ENCODE data around the gene TDRD15. TPM values are rescaled to one million over a fixed set of nuclear protein-coding genes. Genes with fewer than 3 reads are reported as not detected.
"Not testable (repeated sequence)": the region's sequence is repeated elsewhere in the genome, so short reads cannot be mapped to it uniquely, and the experiment has no call there.

The TDRD15 gene
- polyA plus RNA-seq, 1 donor from 2014 or later = 0.34 TPM

DNA sequence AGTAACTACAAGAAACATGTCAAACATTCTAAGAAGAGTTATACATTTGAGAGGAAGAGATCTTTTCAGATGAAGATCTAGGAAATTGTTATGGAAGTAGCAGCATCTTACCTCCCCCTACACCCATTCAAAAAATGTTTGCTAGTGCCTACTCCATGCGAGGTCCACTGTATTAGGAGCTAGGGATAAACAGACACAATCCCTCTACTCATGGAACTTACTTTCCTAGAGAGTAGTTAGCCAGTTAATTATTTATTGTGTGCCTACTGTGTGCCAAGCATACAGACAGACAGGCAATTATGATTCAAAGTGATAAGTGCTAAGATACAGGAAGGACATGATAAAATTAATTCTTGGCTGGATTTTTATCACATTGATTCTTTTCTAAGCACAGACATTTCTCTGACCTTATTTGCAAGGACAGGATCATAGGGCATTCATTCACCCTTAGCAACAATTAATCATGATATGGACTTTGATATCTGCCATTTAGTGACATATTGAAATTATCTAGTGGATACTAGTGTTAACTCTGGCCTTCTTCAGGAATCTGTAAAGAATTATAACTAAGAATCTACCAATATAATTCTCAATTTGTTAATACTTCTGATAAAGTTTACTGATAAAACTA is 19.6 kb upstream of the TDRD15 start:
- Mint-ChIP-seq H3K4me3 (no peak overlapping the region), H3K9me3 (no peaks in the 10 kb centered on the region), H3K4me1 (peaks cover 0 to 5% (median 3%) of the 10 kb centered on the region in 3 donors), H3K27me3 (peaks cover 3% of the 10 kb centered on the region), H3K36me3 (no peaks in the 10 kb centered on the region), H3K27ac (no peak overlapping the region)

DNA sequence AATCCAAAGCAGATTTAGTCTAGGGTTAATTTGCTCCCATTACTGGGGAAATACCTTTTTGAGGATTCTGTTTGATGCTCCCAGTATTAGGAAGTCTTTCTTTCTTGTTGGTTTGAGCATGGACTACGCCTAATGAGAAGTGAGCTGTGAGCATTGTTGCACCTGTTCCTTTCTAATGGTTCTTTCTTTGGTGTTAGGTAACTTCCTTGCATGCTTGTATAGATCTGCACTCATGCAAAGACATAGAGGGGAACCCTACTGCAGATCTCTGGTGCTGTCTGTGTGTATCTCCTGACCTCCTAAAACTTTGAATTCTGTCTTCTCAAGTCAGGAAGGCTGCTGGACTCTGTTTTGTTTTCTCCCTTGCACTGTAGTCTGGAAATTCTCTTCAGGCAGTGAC is 12.8 kb upstream of the TDRD15 start:
- H3K4me3 Mint-ChIP-seq = no peak overlapping the region
- no peak overlapping the region for H3K27ac Mint-ChIP-seq
- H3K4me1 Mint-ChIP-seq = peaks cover 0 to 5% (median 0%) of the 10 kb centered on the region in 3 donors
- no peaks in the 10 kb centered on the region for H3K36me3 Mint-ChIP-seq
- peaks cover 0 to 1% (median 0%) of the 10 kb centered on the region in 3 donors for H3K9me3 Mint-ChIP-seq
- H3K27me3 Mint-ChIP-seq = no peaks in the 10 kb centered on the region

DNA sequence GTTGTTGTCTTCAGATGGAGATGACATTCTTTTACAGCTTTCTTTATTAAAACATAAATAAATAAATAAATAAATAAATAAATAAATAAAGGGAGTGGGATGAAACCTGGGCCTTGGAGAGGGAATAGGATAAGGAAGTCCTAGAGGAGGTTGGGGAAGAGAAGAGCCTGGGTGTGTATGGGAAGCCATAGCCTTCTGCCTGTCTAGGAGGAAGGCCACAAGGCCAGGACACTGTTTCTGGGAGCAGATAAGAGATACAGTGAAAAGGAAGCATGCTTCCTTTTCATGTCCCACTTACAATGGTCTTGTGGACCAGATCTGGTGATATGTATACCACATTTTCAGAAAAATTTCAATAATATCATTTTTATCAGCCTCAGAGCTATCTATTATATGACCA is 6.1 kb upstream of the TDRD15 start:
- H3K27me3 Mint-ChIP-seq = peaks cover 6% of the 10 kb centered on the region
- no peak overlapping the region for H3K4me3 Mint-ChIP-seq
- no peaks in the 10 kb centered on the region for H3K4me1 Mint-ChIP-seq
- H3K36me3 Mint-ChIP-seq = no peaks in the 10 kb centered on the region
- H3K27ac Mint-ChIP-seq = no peak overlapping the region
- no peaks in the 10 kb centered on the region for H3K9me3 Mint-ChIP-seq

DNA sequence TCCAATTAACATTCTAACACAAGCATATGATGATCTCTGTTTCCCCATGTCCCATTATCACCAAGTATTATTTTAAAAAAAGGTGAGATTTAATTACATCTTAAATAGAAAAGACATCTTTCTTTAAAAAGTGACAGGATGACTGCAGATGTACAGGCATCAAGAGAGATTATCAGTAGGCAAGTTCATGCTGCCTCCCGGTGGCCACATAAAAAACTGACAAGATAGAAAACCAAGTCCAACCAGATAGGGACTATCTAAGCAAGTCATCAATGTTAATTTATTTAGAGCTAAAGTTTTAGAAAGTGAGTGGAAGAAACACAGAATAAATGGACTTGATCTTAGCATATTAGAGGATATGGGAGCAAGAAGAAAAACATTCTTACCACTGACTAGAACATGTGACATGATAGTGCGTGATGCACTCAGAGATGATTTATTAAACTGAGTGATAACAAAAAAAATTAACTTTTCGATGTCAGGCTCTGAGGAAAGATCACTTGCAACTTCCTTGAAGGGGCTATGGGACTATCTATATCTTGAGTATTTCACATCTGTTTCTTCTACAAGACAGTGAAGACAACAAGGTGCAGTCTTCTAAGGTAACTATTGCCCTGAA is 5.4 kb upstream of the TDRD15 start:
- Mint-ChIP-seq H3K4me1 (no peaks in the 10 kb centered on the region), H3K9me3 (no peaks in the 10 kb centered on the region), H3K27me3 (peaks cover 6% of the 10 kb centered on the region), H3K27ac (no peak overlapping the region), H3K4me3 (no peak overlapping the region), H3K36me3 (no peaks in the 10 kb centered on the region)

DNA sequence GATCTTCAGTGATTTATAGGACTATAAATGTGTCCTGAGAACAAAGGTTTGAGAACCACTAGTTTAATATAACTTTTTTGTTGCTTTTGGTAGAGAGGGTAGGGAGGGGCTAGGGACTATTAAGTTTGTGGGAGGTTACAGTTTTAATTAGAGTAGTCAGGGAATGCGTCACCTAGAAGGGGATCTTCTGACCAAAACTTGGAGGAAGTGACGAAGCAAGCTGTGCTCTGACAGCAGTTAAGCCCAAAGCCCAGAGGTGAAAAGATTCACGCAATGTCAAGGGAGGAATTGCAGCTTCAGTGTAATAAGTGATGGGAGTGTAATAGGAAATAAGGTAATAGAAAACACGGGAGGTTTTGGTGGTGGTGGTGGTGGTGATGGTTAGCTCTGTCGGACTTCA is 8.1 kb downstream of the TDRD15 start:
- H3K27ac Mint-ChIP-seq = no peak overlapping the region
- peaks cover 3% of the 10 kb centered on the region for H3K36me3 Mint-ChIP-seq
- H3K4me3 Mint-ChIP-seq = no peak overlapping the region
- H3K9me3 Mint-ChIP-seq = no peaks in the 10 kb centered on the region
- no peaks in the 10 kb centered on the region for H3K27me3 Mint-ChIP-seq
- H3K4me1 Mint-ChIP-seq = no peaks in the 10 kb centered on the region

DNA sequence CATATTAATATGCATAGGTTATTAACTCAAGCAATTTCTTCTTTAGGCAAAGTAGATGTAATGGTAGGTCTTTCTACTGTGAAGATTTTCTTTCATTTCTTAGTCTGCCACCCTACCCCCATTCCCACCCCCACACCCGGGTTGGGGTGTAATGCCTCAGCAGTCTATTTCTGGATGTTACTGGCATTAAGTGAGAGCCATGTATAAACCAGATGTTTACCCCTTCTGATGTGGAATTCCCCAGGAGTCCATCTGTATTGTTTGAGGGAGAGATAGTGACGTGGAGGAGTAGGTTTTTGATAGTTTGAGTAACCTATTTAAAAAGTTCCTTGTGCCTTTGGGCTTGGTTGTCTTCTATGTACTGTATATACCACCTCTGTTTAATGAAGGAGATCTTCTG is 11.8 kb downstream of the TDRD15 start:
- peaks cover 0 to 1% (median 0%) of the 10 kb centered on the region in 3 donors for H3K9me3 Mint-ChIP-seq
- H3K4me1 Mint-ChIP-seq = no peaks in the 10 kb centered on the region
- peaks cover 3% of the 10 kb centered on the region for H3K36me3 Mint-ChIP-seq
- H3K27me3 Mint-ChIP-seq = no peaks in the 10 kb centered on the region
- no peak overlapping the region for H3K4me3 Mint-ChIP-seq
- no peak overlapping the region for H3K27ac Mint-ChIP-seq

DNA sequence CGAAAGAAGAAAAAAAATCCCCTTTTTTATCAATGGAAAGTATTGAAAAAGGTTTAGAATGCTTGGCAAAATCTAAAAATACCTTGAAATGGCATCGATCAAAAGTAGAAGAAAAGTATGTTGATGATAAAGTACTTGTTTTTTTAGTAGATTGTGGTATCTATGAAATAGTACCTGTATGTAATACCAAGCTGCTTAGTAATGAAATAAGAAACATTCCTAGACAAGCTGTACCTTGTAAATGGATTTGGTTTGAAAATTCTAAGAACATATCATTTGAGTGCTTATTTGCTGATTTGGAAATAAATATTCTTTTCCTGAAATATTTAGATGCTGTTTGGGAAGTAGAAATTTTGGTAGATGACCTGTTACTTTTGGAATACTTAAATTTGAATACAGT is 18.4 kb downstream of the TDRD15 start:
- Mint-ChIP-seq H3K4me3 (no peak overlapping the region), H3K36me3 (no peaks in the 10 kb centered on the region), H3K9me3 (peaks cover 0 to 1% (median 0%) of the 10 kb centered on the region in 3 donors), H3K27me3 (no peaks in the 10 kb centered on the region), H3K27ac (no peak overlapping the region), H3K4me1 (no peaks in the 10 kb centered on the region)

DNA sequence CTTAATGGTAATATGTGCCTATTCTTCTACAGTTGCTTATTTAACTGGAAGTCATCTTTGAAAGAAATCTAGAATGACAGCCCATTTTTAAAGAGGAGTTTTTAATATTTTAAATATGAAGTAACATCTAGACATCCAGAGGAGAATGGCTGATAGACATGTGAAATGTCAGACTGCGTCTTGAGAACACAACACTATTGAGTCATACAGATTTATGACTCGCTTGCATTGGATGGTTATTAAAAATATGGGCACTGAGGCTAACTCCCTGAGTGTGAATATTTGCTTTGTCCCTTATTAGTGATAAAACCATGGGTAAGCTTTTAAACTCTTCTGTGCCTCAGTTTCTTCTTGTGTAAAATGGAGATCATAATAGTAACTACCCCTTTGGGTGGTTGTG is 22.9 kb downstream of the TDRD15 start:
- Mint-ChIP-seq H3K4me1 (peaks cover 0 to 1% (median 0%) of the 10 kb centered on the region in 3 donors), H3K36me3 (peaks cover 2% of the 10 kb centered on the region), H3K27me3 (no peaks in the 10 kb centered on the region), H3K27ac (no peak overlapping the region), H3K4me3 (no peak overlapping the region), H3K9me3 (no peaks in the 10 kb centered on the region)

DNA sequence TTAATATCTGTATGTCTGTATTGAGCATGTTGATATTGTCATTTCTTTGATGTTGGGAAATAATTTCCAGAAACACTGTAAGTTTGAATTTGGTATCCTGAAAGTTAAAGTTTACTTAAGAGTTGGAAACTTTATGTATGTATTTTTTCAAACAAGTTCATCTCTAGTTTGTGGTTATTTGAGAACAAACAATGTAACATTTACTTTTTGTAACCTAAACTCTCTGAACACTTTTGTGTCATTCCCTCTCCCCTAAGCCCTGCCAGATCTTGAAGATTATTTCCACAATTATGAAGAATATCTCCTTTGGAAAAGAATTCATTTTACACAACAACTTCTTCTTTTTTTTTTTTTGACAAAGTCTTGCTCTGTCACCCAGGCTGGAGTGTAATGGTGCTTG is 24.9 kb downstream of the TDRD15 start:
- Mint-ChIP-seq H3K27ac (no peak overlapping the region), H3K27me3 (no peaks in the 10 kb centered on the region), H3K4me1 (peaks cover 0 to 1% (median 0%) of the 10 kb centered on the region in 3 donors), H3K4me3 (no peak overlapping the region), H3K9me3 (no peaks in the 10 kb centered on the region), H3K36me3 (peaks cover 2% of the 10 kb centered on the region)

DNA sequence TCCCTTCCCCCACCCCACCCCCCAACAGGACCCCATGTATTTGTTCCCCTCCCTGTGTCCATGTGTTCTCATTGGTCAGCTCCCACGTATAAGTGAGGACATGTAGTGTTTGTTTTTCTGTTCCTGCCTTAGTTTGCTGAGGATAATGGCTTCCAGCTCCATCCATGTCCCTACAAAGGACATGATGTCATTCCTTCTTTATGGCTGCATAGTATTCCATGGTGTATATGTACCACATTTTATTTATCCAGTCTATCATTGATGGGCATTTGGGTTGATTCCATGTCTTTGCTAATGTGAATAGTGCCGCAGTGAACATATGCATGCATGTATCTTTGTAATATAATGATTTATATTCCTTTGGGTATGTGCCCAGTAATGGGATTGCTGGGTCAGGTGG is 27.5 kb downstream of the TDRD15 start:
- H3K4me1 Mint-ChIP-seq, H3K36me3 Mint-ChIP-seq, H3K27me3 Mint-ChIP-seq, H3K4me3 Mint-ChIP-seq, H3K9me3 Mint-ChIP-seq, H3K27ac Mint-ChIP-seq: not testable (repeated sequence)

DNA sequence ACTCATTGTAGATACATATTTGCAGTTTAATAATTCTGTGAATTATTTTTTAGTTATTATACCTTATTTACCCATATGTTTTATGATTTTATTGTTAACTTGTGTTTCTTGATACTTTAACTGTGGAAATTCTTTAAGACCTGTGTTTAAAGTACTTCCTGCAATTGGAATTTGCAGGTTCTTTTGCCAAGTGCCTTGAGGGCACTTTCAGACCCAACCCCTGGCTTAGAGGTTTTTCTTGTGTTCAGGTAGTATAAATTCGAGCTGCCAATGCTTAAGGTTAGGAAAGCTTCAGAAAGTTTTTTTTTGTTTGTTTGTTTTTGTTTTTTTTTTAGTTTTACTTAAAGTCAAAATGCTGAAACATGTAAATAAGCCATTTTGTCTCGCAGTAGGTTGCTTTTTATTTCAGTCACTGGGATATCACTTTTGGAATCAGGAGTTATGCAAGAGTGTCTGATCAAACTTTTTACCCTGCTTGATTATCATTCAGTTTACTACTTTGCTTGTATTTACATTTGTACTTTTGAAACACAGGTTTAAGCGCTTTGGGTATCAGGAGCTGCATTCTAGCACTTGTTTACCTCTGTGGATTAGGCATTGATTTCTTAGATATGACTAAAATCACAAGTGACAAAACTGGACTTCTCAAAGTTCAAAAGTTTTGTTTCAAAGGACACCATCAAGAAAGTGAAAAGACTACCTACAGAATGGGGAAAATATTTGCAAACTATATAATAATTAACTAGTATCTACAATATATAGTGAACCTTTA is 31.8 kb downstream of the TDRD15 start:
- Mint-ChIP-seq H3K27me3 (peaks cover 2% of the 10 kb centered on the region), H3K4me3 (no peak overlapping the region), H3K9me3 (peaks cover 0 to 2% (median 0%) of the 10 kb centered on the region in 3 donors), H3K36me3 (peaks cover 3% of the 10 kb centered on the region), H3K4me1 (no peaks in the 10 kb centered on the region), H3K27ac (no peak overlapping the region)

DNA sequence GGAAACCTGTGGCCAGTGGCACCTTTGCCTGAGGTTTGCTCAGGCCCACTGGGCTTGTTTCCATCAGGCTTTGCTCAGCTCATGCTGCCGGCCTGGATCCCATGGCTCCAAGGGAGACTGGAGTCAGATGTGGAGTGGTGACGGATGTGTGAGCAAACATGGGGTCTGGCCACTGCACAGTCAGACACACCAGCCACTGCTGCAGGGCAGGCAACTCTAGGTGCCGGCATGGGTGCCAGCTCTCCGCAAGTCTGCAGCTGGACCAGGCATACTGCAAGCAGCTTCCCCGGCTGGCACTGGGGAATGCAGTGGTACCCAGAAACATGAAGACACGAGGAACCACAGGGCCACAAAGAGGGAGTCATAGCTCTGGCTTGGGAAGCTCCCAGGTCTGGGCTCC is 37.4 kb downstream of the TDRD15 start:
- Mint-ChIP-seq H3K9me3 (peaks cover 0 to 3% (median 2%) of the 10 kb centered on the region in 3 donors), H3K4me1 (no peaks in the 10 kb centered on the region), H3K4me3 (no peak overlapping the region), H3K27me3 (peaks cover 3% of the 10 kb centered on the region), H3K36me3 (no peaks in the 10 kb centered on the region), H3K27ac (no peak overlapping the region)

DNA sequence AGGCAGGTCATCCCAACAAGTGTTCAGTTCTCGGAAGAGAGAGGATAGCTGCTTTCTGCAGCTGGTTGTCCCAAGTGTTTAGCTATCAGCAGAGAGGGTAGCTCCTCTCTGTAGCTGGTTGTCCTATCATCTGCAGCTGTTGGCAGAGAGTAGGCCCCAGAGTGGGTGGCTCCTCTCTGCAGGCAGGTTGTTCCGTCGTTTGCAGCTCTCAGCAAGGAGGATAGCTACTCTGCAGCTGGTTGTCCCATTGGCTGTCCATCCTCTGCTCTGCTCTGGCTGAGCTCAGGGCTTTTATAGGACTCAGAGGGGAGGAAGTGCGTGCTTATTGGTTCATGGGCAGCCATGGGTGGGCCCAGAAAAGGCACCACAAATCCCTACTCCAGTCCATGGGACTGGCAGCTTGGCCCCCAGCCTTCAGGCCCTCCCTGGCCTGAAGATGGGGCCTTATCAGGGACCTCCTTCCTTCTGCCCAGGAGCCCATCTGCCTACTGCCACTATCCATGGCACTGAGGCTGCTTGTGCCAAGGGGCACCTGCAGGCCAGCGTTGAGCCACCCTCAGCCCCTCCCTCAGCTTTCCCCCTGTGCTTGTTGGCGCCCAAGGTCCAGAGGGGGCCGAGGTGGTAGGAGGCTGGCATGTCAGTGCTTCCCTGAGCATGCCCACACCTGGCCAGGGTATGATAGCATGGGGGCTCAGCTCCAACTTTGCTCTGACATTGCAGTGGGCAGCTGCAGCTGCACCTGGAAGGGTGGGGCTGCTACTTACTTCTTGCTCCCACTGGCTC is 38.3 kb downstream of the TDRD15 start:
- H3K9me3 Mint-ChIP-seq = peaks cover 0 to 3% (median 2%) of the 10 kb centered on the region in 3 donors
- H3K4me3 Mint-ChIP-seq = no peak overlapping the region
- no peaks in the 10 kb centered on the region for H3K36me3 Mint-ChIP-seq
- peaks cover 3% of the 10 kb centered on the region for H3K27me3 Mint-ChIP-seq
- no peaks in the 10 kb centered on the region for H3K4me1 Mint-ChIP-seq
- no peak overlapping the region for H3K27ac Mint-ChIP-seq

DNA sequence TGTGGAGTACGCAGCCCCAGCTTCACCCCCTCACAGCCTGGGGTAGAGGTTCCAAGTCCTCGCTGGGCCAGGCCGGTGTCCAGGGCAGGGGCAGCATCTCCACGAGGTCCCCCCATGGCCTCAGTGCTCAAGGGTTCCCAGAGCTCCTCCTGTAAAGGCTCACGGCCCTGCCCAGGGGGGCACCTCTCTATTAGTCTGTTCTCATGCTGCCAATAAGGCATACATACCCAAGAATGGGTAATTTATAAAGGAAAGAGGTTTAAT is 38.8 kb downstream of the TDRD15 start:
- no peak overlapping the region for H3K27ac Mint-ChIP-seq
- H3K9me3 Mint-ChIP-seq = peaks cover 0 to 3% (median 2%) of the 10 kb centered on the region in 3 donors
- peaks cover 3% of the 10 kb centered on the region for H3K27me3 Mint-ChIP-seq
- H3K4me3 Mint-ChIP-seq = no peak overlapping the region
- no peaks in the 10 kb centered on the region for H3K4me1 Mint-ChIP-seq
- no peaks in the 10 kb centered on the region for H3K36me3 Mint-ChIP-seq

DNA sequence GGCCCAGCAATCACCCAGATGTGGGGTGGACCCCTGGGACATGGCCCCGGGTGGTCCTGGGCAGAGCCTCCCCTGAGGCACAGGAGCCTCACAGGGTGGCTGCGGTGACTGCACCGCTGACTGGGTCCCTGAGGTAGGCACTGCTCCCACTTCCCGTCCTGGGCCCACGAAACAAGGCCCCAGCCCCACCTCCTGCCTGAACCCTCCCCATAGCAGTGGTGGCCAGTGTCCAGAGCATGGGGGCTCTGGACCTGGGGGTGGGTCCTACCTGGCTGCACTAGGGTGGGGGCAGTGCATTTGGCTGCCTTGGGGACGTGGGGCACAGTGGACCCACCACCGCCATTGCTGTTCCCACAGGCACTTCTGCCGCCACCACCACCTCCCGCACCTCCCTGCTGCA is 39.4 kb downstream of the TDRD15 start:
- Mint-ChIP-seq H3K36me3 (no peaks in the 10 kb centered on the region), H3K4me1 (no peaks in the 10 kb centered on the region), H3K27ac (no peak overlapping the region), H3K4me3 (no peak overlapping the region), H3K27me3 (peaks cover 3% of the 10 kb centered on the region), H3K9me3 (peaks cover 0 to 3% (median 2%) of the 10 kb centered on the region in 3 donors)
